ENCODE data around the gene TANC2.

TANC2 gene

GRCh38 chr17:62965686-62966425 lies at the start of gene TANC2:
TANC2 (plus strand) TSS chr17:62966235; CDS start chr17:63009560, 43,325 bp downstream.
- peak; percentile 81 for DNase-seq

DNA sequence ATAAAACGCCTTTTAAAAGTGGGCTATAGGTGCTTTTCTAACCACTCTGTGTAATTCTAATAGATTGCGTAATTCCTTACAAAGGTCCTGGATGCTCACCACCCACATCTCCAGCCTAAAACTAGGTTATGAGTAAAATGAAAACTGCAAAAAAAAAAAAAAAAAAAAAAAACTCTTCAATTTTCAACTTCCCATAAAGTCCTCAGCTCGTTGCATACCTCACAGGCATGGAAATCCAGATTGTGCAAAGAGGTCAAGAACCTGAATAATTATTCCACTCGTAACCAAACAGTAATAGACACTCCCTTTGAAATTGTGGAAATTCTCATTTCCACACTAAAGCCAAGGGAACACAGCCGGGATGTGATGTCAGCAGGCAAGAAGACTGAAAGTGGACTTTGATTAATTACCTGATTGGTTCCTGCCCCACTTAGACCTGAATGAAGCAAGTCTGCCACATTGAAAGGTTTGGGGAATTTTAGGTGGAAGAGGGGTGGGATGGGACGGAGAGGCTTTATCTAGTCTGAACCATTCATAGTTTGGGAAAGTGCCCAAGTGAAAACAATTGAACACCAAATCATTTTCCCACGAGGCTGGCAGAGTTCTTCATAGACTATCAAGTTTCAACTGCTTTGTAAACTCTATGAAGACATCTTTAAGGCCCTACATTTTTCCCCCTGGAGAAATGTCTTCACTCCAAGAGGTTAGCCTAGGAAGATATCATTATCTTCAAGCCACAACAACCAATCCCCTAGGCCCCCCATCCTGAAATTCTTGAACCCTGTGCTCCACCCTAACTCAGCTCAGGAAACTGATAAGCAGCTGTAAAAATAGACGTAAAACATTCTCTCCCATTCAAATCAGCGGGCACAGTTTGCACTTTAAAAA lies 49.1 kb upstream of the TANC2 start:
- no peak for DNase-seq

- peak; percentile 17 for DNase-seq
Measured at GRCh38 chr17:62919388-62919787, 46.6 kb upstream of the TANC2 start.

DNA sequence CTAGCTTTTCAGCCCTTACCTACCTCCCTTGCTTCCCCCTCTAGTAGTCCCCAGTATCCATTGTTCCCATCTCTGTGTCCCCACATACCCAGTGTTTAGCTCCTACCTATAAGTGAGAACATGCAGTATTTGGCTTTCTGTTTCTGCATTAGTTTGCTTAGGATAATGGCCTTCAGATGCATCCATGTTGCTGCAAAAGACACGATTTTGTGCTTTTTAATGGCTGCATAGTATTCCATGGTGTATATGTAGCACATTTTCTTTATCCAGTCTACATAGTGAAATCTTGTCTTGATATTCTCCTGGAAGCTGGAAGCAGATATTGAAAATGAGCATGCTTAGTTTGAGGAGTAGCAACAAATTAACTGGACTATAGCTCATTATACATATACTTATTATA lies 45.7 kb upstream of the TANC2 start:
- no peak for DNase-seq

DNA sequence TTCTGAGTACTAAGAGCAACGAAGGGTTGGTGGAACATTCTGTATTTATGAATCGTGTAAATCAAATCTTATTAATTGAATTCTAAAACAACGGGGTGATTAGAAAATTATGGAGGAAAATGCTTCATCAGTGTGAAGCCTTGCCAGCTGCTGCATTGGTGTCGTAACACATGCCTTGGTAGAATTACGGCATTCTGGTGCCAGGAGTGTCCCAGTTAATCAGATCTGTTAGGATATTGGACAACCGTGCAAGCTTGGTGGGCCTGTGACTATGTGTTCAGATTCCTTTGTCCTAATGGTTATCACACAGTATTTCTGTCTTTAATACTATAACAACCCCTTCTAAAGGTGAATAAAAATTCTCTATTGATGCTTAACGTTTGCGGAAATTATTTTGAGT lies 44.2 kb upstream of the TANC2 start:
- no peak for DNase-seq

DNA sequence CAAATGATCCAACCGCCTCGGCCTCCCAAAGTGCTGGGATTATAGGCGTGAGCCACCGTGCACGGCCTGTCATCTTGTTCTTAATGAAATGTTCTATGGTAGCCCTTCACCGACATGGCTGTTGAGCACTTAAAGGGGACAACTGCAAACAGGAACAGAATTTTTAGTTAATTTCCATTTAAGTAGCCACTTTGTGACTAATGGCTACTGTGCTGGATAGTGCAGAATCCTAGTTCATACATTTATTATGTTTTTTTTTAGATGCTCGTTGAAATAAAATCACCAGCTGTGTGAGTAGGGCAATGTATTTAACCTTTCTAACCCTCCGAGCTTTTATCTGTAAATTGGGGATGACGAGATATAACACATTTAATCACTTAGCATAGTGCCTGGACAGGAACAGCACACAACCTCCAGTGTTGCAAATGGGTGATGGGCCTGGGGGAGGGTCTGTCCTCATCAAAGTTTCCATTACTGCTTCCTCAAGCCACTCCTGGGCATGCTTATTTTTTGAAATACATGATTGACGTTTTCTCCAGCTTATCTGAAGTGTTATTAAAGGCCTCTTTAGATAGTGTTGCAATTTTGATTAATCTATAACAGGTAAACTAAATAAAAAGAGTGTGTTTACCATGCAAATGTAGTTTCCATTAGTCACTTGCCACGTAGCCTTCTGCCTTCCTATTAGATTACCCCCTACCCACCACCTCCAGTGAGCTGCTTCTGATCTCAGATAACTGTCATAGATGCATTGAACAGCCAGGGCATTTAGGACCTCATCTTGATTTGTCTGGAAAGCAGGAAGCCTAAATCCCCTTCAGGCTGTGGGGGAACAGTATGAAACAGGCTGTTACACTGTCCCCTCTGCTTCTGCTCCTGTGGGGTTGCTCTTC lies 42.5 kb upstream of the TANC2 start:
- no peak for DNase-seq

- DNase-seq = no peak
Measured at GRCh38 chr17:62925267-62925836, 40.7 kb upstream of the TANC2 start.

DNA sequence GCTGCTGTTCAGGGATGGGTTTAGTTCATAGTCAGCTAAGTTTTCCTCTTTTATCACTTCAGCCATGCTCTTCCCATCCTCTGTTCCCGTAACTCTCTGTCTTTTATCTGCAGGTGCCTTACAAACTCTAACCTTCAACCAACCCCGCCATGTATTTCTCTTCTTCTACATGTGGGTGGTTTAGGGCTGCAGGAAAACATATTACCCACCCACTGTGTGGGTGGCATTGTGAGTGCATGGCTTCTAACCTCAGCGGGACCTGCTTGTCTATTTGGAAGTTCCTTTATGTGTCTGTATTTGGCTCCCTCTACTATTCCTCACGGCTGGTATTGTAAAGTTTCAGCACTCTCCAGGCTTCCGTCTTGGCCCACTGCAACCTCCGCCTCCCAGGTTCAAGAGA lies 39.0 kb upstream of the TANC2 start:
- no peak for DNase-seq

DNA sequence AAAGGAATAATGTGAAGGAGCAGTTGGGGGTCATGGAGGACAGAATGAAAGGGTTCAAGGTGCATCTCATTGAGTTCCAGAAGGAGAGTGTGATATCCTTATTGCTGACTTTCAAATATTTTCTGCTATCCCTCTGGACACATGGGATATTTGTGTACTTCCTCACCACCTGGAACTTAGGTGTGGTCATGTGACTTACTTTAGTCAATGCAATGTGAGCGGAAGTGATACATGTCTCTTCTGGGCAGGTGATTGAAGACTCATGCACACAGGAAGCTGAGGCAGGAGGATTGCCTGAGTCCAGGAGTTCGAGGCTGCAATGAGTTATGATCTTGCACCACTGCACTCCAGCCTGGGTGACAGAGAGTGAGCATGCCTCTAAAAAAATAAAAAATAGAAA lies 36.7 kb upstream of the TANC2 start:
- no peak for DNase-seq

- DNase-seq = peak; percentile 21
Measured at GRCh38 chr17:62931101-62931500, 34.9 kb upstream of the TANC2 start.

DNA sequence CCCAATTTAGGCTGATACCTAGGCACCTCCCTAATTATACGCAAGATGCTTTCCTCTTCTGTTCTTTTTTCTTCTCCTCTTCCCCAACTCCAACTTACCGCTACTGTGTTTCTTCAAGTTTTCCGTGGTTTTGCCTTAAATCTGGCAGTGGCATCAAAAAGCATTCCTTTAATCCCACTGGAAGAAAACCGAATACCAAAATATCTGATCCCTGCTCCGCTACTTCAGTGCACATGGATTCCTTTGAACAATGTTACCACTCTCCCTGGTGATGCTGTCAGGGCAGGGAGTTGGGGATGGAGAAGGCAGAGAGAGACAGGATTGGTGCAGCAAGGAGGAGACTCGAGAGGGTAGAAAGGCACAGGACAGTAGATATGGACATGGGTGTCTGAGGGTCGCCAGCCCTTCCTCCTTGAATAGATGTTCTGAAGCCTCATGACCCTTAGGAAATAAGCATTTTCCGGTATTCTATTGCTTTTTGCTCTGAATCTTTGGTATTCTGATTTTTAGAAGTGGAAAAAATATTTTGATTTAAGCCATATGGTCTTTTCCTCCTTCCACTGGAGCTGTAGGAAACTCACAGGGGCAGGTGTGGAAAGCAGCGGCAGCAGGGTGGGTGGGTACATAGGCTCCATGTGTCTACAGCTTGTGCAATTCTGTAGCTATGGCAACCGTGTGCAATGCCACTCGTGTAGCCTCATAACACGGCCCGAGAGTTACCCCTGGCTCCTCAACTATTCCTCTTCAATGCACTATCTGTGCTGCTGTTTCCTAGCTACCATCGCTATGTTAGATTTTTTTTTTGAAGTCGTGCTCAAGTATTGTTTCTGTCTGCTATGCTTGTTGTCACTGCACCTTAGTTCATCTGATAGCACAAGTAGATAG lies 32.3 kb upstream of the TANC2 start:
- DNase-seq = peak; percentile 15

GRCh38 chr17:62935098-62935497 lies 30.9 kb upstream of the TANC2 start:
- DNase-seq = no peak

DNA sequence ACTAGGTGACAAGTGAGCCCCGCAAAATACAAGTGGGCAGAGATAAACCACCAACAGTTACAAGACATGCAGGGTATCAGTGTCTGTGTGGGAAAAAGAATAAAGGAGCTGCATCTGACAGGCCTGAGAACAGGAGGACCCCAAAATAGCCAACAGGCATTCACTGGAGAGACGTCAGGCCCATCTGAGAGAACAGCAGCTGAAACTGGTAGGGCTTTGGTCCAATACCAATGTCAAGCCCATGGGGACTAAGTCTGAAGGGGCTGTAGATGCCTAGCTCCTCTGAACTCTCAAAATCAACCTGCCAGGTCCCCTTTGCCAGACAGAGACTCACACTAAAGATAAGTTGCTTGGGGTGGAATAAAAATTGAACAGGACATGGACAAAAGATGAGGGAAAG lies 30.5 kb upstream of the TANC2 start:
- DNase-seq = no peak

- DNase-seq = no peak
Measured at GRCh38 chr17:62937606-62938005, 28.4 kb upstream of the TANC2 start.

GRCh38 chr17:62941358-62941991 lies 24.6 kb upstream of the TANC2 start:
- no peak for DNase-seq

DNA sequence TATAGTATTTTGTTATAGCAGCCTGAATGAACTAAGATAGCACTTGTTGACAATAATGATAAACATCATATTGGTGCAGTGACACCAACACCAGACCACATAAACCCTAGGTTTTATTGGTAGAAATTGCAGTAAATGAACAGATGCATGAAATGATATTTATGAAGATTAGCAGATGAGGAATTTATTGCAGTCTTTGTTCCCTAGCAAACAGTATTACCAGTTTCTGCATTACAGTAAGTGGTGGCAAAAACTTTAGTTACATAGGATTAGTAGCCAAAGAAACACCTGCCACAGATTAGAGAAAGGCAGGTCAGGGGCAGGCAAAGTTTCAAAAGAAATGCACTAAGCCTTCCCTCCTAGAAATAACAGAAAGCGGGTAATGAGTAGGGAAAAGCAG lies 17.7 kb upstream of the TANC2 start:
- no peak for DNase-seq

DNA sequence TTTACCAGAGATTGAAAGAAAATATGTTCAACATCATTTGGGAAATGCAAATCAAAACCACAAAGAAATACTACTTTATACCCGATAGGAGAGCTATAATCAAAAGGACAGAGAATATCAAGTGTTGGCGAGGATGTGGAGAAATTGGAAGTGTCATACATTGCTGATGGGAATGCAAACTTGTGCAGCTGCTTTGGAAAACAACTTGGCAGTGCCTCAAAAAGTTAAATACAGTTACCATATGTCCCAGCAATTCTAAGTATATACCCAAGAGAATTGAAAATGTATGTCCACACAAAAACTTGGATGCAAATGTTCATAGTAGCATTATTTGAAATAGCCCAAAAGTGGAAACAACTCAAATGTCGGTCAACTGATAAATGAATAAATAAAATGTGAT lies 17.0 kb upstream of the TANC2 start:
- no peak for DNase-seq

- peak; percentile 77 for DNase-seq
Measured at GRCh38 chr17:62950067-62950466, 16.0 kb upstream of the TANC2 start.

DNA sequence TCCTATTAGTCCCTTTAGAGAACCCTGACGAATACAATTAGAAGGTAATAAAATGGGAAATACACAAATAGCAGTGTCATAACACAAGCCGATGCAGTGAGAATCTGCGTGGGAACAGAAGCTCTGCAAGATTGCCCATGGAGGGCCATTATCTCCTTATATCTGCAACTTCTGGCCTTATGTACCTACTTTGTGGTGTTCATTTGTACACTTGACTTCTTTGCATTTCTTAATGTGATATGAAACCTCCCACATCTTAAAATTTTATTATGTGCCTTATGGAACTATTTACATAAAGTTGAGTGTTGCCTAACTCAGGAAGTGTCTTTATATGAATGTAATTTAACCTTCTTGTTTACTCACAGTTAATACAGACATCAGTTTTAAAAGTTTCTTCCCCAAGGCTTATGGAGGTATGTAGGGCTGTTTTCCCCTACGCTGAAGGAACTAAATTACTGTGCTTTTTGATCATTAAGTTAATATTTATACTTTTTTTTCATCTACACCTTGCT lies 10.1 kb upstream of the TANC2 start:
- no peak for DNase-seq

GRCh38 chr17:62963296-62963695 lies 2.7 kb upstream of the TANC2 start:
- DNase-seq = peak; percentile 75

- DNase-seq = no peak
Measured at GRCh38 chr17:62964506-62964905, 1.5 kb upstream of the TANC2 start.
